HEK293 (cell line): ENCODE measurements around the gene MAB21L3.
A peak's percentile ranks its signal among the peaks of the same experiment; 100 is the strongest.

Experiments used
- CTCF ChIA-PET: fragments of 350-600 bp; formaldehyde crosslinking; extraction: SDS; loops from one replicate; lab custom pipeline; 2021; ENCODE audit warnings: antibody characterized with exemption; lab: Yijun Ruan, JAX
- POLR2A ChIA-PET: fragments of 300-600 bp; formaldehyde crosslinking; extraction: SDS; loops from one replicate; lab custom pipeline; 2020; ENCODE audit warnings: antibody characterized with exemption, inconsistent platforms; lab: Yijun Ruan, JAX
- H3K27ac ChIP-seq: fragments of 200-500 bp; sonication (Bioruptor generic); 2 replicates; pipeline ENCODE4 v1.5.1; 2014; ENCODE audit warnings: low read depth, low read length, control low read depth, inconsistent platforms; ENCODE audit errors: extremely low read depth
- H3K36me3 ChIP-seq, 2 experiments: fragments of 200-500 bp in 1 of 2; sonication (Bioruptor generic) in 1 of 2; 1 replicate in 1 of 2; 2 replicates in 1 of 2; pipeline ENCODE4 v1.5.1; 2014 to 2017; ENCODE audit warnings: inconsistent platforms in 2 of 2, low read length in 2 of 2; ENCODE audit not compliant: control insufficient read depth in 2 of 2, insufficient read depth in 1 of 2
- H3K4me1 ChIP-seq: fragments of 200-500 bp; sonication (Bioruptor generic); 2 replicates; pipeline ENCODE4 v1.5.1; 2014; ENCODE audit warnings: mild to moderate bottlenecking, low read length, inconsistent platforms; ENCODE audit not compliant: control insufficient read depth, insufficient read depth
- H3K4me3 ChIP-seq: 2 replicates; pipeline ENCODE4 v1.5.1; 2011; ENCODE audit warnings: low read depth, mild to moderate bottlenecking, control low read depth, low read length, moderate library complexity
- H3K9me3 ChIP-seq: fragments of 200-500 bp; sonication (Bioruptor generic); 2 replicates; pipeline ENCODE4 v1.5.1; 2014; ENCODE audit warnings: low read depth, low read length, inconsistent platforms; ENCODE audit not compliant: control insufficient read depth, insufficient read depth
- EGR2 ChIP-seq: fragments of 450-650 bp; formaldehyde crosslinking; IDR thresholded peaks from 2 replicates; pipeline ENCODE4 v1.5.1; 2016; ENCODE audit warnings: low read depth, missing biosample characterization, missing genetic modification characterization
- KLF16 ChIP-seq: fragments of 450-650 bp; formaldehyde crosslinking; IDR thresholded peaks from 2 replicates; pipeline ENCODE4 v1.5.1; 2017; ENCODE audit warnings: missing biosample characterization, missing genetic modification characterization
- REST ChIP-seq: fragments of 450-650 bp; formaldehyde crosslinking; IDR thresholded peaks from 2 replicates; pipeline ENCODE4 v1.5.1; 2016; ENCODE audit warnings: missing biosample characterization, missing genetic modification characterization
- SALL2 ChIP-seq: fragments of 450-650 bp; formaldehyde crosslinking; IDR thresholded peaks from 2 replicates; pipeline ENCODE4 v1.5.0; 2017; ENCODE audit warnings: missing biosample characterization, mild to moderate bottlenecking, missing genetic modification characterization, borderline replicate concordance
- WT1 ChIP-seq: fragments of 450-650 bp; formaldehyde crosslinking; IDR thresholded peaks from 2 replicates; pipeline ENCODE4 v1.5.1; 2016; ENCODE audit warnings: missing biosample characterization, missing genetic modification characterization
- ZFHX2 ChIP-seq: fragments of 450-650 bp; formaldehyde crosslinking; conservative IDR thresholded peaks from 2 replicates; pipeline ENCODE4 v1.5.1; 2016; ENCODE audit warnings: missing biosample characterization, missing genetic modification characterization
- ZNF132 ChIP-seq: fragments of 450-650 bp; formaldehyde crosslinking; IDR thresholded peaks from 2 replicates; pipeline ENCODE4 v1.5.1; 2017; ENCODE audit warnings: missing biosample characterization, missing genetic modification characterization, borderline replicate concordance
- ZNF2 ChIP-seq: fragments of 450-650 bp; formaldehyde crosslinking; IDR thresholded peaks from 2 replicates; pipeline ENCODE4 v1.5.1; 2016; ENCODE audit warnings: missing biosample characterization, missing genetic modification characterization
- ZNF280C ChIP-seq: fragments of 450-650 bp; formaldehyde crosslinking; IDR thresholded peaks from 2 replicates; pipeline ENCODE4 v1.5.1; 2016; ENCODE audit warnings: missing biosample characterization, missing genetic modification characterization
- ZNF292 ChIP-seq: fragments of 450-650 bp; formaldehyde crosslinking; IDR thresholded peaks from 2 replicates; pipeline ENCODE4 v1.5.1; 2016; ENCODE audit warnings: low read depth, missing biosample characterization, missing genetic modification characterization, borderline replicate concordance
- ZNF350 ChIP-seq: fragments of 450-650 bp; formaldehyde crosslinking; IDR thresholded peaks from 2 replicates; pipeline ENCODE4 v1.5.0; 2017; ENCODE audit warnings: missing biosample characterization, mild to moderate bottlenecking, missing genetic modification characterization
- ZNF548 ChIP-seq: fragments of 450-650 bp; formaldehyde crosslinking; IDR thresholded peaks from 2 replicates; pipeline ENCODE4 v1.5.1; 2016; ENCODE audit warnings: missing biosample characterization, missing genetic modification characterization
- ZNF585B ChIP-seq: fragments of 450-650 bp; formaldehyde crosslinking; IDR thresholded peaks from 2 replicates; pipeline ENCODE4 v1.5.1; 2016; ENCODE audit warnings: missing biosample characterization, missing genetic modification characterization
- TF ChIP-seq, protein P1 (sequence below): fragments of 450-650 bp; formaldehyde crosslinking; conservative IDR thresholded peaks from 2 replicates; pipeline ENCODE4 v1.5.1; 2016; ENCODE audit warnings: low read depth, missing biosample characterization, missing genetic modification characterization
- TF ChIP-seq, protein P2 (sequence below): fragments of 450-650 bp; formaldehyde crosslinking; IDR thresholded peaks from 2 replicates; pipeline ENCODE4 v1.5.1; 2016; ENCODE audit warnings: missing biosample characterization, missing genetic modification characterization, borderline replicate concordance
- TF ChIP-seq, protein P3 (sequence below): fragments of 450-650 bp; IDR thresholded peaks from 2 replicates; pipeline ENCODE4 v1.5.1; 2018; ENCODE audit warnings: missing biosample characterization, missing genetic modification characterization

Gene MAB21L3

DNA sequence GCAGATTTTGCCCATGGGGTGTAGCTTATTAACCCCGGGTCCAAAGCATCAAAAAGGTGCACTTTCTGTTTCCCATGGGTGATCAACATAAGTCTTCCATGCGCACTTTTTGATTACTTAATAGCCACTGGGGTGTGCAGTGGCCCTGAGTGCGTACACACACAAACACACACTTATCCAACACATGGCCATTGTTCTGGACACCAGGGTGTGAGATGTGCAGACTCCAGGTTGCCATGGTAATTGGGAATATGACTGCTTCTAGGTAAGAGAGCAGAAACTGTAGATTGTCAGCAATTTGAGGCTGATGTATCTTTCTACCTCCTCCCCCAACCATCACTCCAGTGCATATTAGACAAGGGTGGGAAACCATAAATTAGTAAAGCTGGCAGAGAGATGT, 68.8 kb downstream of the MAB21L3 start (continued):
- TF ChIP-seq, protein P1, sequence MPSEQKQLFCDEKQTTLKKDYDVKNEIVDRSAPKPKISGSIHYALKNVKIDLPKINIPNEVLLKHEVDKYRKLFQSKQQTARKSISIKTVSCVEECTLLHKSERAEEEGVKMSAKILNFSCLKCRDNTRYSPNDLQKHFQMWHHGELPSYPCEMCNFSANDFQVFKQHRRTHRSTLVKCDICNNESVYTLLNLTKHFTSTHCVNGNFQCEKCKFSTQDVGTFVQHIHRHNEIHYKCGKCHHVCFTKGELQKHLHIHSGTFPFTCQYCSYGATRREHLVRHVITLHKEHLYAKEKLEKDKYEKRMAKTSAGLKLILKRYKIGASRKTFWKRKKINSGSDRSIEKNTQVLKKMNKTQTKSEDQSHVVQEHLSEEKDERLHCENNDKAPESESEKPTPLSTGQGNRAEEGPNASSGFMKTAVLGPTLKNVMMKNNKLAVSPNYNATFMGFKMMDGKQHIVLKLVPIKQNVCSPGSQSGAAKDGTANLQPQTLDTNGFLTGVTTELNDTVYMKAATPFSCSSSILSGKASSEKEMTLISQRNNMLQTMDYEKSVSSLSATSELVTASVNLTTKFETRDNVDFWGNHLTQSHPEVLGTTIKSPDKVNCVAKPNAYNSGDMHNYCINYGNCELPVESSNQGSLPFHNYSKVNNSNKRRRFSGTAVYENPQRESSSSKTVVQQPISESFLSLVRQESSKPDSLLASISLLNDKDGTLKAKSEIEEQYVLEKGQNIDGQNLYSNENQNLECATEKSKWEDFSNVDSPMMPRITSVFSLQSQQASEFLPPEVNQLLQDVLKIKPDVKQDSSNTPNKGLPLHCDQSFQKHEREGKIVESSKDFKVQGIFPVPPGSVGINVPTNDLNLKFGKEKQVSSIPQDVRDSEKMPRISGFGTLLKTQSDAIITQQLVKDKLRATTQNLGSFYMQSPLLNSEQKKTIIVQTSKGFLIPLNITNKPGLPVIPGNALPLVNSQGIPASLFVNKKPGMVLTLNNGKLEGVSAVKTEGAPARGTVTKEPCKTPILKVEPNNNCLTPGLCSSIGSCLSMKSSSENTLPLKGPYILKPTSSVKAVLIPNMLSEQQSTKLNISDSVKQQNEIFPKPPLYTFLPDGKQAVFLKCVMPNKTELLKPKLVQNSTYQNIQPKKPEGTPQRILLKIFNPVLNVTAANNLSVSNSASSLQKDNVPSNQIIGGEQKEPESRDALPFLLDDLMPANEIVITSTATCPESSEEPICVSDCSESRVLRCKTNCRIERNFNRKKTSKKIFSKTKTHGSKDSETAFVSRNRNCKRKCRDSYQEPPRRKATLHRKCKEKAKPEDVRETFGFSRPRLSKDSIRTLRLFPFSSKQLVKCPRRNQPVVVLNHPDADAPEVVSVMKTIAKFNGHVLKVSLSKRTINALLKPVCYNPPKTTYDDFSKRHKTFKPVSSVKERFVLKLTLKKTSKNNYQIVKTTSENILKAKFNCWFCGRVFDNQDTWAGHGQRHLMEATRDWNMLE (tag by site-specific recombination), result no peak

DNA sequence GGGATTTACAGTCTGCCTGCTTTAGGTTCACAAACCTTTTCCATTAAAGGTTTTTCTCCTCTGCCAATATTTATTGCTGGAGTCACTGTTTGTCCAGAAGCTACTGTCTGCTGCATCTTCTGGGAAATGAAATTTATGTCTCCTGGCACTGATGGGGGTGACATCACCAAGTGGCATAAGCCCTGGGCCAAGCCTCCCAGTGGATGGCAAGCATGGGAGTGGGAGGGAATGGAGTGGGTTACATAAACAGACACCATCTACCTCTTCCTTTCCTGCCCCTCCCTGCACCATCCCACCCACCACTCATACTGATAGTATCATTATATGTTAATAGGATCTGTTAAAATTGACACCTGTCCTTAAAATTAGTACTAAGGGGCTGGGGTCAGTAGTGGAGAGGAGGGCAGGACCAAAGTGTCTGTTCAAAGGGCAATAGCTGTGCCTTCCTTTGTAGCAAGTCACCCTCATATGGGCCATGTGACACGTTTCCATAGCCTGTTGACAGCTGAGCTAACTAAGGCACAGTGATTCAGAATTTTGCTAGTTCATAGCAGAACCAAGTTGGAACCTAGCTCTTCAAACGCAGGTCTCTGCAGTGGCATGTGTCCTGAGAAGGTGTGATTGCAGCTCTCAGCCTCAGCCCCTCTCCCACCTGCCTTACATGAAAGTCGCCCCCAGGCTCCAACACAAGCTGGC, 71.0 kb downstream of the MAB21L3 start:
- ChIA-PET POLR2A (interaction anchor here (1.1 kb wide), 1 partner anchor 9 kb away, joined by 3 read pairs; no protein-coding TSS in a partner anchor), CTCF (interaction anchor here (1.1 to 1.2 kb wide), 2 partner anchors 13 to 44 kb away, joined by 3 to 5 read pairs; no protein-coding TSS in a partner anchor)
- Histone ChIP-seq H3K27ac (no peak overlapping the region), H3K4me3 (no peak overlapping the region), H3K36me3 (no peaks in the 10 kb centered on the region), H3K9me3 (no peaks in the 10 kb centered on the region), H3K4me1 (no peaks in the 10 kb centered on the region)
- TF ChIP-seq ZNF132, result no peak
- TF ChIP-seq REST (tag by site-specific recombination), result no peak
- TF ChIP-seq, protein P2, sequence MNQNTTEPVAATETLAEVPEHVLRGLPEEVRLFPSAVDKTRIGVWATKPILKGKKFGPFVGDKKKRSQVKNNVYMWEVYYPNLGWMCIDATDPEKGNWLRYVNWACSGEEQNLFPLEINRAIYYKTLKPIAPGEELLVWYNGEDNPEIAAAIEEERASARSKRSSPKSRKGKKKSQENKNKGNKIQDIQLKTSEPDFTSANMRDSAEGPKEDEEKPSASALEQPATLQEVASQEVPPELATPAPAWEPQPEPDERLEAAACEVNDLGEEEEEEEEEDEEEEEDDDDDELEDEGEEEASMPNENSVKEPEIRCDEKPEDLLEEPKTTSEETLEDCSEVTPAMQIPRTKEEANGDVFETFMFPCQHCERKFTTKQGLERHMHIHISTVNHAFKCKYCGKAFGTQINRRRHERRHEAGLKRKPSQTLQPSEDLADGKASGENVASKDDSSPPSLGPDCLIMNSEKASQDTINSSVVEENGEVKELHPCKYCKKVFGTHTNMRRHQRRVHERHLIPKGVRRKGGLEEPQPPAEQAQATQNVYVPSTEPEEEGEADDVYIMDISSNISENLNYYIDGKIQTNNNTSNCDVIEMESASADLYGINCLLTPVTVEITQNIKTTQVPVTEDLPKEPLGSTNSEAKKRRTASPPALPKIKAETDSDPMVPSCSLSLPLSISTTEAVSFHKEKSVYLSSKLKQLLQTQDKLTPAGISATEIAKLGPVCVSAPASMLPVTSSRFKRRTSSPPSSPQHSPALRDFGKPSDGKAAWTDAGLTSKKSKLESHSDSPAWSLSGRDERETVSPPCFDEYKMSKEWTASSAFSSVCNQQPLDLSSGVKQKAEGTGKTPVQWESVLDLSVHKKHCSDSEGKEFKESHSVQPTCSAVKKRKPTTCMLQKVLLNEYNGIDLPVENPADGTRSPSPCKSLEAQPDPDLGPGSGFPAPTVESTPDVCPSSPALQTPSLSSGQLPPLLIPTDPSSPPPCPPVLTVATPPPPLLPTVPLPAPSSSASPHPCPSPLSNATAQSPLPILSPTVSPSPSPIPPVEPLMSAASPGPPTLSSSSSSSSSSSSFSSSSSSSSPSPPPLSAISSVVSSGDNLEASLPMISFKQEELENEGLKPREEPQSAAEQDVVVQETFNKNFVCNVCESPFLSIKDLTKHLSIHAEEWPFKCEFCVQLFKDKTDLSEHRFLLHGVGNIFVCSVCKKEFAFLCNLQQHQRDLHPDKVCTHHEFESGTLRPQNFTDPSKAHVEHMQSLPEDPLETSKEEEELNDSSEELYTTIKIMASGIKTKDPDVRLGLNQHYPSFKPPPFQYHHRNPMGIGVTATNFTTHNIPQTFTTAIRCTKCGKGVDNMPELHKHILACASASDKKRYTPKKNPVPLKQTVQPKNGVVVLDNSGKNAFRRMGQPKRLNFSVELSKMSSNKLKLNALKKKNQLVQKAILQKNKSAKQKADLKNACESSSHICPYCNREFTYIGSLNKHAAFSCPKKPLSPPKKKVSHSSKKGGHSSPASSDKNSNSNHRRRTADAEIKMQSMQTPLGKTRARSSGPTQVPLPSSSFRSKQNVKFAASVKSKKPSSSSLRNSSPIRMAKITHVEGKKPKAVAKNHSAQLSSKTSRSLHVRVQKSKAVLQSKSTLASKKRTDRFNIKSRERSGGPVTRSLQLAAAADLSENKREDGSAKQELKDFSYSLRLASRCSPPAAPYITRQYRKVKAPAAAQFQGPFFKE (tag by site-specific recombination), result no peak
- TF ChIP-seq ZNF585B (tag by site-specific recombination), result no peak
- TF ChIP-seq, protein P3, sequence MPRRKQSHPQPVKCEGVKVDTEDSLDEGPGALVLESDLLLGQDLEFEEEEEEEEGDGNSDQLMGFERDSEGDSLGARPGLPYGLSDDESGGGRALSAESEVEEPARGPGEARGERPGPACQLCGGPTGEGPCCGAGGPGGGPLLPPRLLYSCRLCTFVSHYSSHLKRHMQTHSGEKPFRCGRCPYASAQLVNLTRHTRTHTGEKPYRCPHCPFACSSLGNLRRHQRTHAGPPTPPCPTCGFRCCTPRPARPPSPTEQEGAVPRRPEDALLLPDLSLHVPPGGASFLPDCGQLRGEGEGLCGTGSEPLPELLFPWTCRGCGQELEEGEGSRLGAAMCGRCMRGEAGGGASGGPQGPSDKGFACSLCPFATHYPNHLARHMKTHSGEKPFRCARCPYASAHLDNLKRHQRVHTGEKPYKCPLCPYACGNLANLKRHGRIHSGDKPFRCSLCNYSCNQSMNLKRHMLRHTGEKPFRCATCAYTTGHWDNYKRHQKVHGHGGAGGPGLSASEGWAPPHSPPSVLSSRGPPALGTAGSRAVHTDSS (tag by site-specific recombination), result no peak
- TF ChIP-seq ZNF350, result no peak
- no peak for TF ChIP-seq ZNF2
- TF ChIP-seq KLF16 (tag by site-specific recombination), result 0 out of 2 replicates have a peak, but pooled peaks have one; percentile 31
- TF ChIP-seq WT1 (tag by site-specific recombination), result no peak
- no peak for TF ChIP-seq ZNF280C (tag by site-specific recombination)
- no peak for TF ChIP-seq ZNF548 (tag by site-specific recombination)
- peak; percentile 82 for TF ChIP-seq EGR2 (tag by site-specific recombination)
- TF ChIP-seq SALL2, result no peak
- TF ChIP-seq ZFHX2 (tag by site-specific recombination), result peak; percentile 82
- no peak for TF ChIP-seq ZNF292 (tag by site-specific recombination)
